HUDEP-2 (cell line): Measurements from ENCODE around the gene CDK4.

Experiments
- DNase-seq, 76 experiments: peaks; one replicate each; lab custom pipeline; 2025; ENCODE audit not compliant: unreplicated experiment in 76 of 76; lab: John Stamatoyannopoulos, UW

Gene CDK4

DNA sequence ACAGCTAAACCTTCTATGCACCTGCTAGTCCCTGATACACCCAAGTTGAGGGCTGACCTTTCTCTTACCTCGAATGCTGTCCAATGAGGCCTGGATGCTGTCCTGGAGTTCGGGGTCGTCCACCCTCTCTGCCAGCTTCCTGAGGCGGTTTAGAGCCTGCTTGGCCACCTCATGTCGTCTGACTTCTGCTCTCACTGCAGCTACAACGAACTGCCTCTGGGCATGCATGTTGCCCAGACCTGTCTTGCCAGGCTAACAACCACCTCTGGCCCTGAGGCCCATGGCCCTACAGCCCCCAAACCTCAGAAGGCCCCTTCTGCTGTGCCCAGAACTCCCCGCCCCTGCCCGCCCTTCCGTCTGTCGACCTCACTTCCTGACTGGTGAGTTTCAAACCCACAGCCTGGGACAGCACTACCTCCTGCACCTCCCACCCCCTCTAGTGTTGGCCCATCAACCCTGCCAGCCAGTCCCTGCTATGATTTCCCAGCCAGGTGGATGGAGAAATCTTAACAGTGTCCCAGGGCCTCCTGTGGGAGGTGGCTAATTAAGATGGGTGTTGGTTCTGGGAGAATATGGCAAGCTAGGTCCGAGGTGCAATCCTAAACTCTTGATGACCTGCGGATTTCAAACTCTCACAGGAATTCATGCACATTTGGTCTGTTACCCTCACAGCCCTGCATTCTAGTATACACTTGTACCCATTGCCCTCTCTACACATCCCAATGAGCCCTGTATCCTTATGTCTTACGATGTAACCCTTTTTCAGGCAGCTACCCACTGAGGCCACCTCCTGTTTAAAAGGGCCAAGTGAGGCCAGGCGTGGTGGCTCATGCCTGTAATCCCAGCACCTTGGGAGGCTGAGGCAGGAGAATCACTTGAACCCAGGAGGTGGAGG, 10.0 kb downstream of the CDK4 start:
- DNase-seq, result peak in 46 of 76 experiments; percentile 5 to 68 (median 36)

DNA sequence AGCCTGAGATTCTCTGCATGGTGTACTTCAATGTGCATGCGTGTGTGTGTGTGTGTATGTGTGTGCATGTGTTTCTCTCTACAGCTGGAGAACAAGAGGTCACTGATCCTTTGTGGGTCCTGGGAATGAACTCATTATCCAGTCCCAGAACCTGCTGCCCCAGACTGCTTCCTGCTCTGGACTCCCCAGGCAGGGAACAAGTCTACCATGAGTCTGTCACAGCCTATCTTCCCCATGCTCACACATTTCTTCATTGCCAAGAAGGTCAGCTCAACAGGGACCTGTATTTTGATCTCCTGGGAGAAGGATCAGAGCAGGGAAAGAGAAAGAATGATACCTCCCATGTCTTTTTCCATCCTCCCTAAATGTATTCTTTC, 10.7 kb downstream of the CDK4 start:
- DNase-seq, result peak in 1 of 76 experiments; percentile 7

DNA sequence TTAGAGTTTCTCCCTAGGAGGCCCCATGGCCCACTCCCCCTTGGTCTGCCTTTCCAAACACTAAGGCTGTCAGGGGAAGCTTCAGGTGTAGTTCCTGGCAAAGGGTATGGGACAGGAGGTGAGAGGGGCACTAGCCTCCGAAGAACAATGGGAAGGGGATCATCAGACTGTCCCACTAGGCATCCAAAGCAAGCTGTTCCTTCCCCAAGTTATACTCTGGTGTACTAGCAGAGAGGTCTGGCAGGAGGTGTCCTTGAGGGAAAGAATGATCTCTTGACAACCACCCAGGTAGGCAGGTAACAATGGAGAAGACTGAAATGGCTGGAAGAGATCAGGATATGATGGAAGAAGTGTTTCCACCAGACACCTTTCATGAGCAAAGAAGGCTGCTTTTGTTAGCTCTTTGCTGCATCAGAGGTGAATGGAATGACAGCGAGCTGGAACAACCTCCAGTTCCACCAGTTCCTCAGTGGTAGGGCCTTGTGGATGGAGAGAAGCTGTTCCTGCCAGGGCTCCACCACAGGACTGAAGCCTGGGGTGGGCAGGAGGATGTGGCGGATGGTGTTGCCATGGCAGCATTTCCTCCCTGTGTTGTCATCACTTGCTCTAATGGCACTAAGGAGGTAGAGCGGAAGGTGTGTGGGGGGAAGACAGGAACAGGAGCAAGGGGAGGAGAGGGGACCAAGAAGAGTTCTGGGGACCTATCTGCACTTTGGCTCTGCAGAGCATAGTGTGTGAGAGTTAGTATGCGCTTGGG, 11.3 kb downstream of the CDK4 start:
- no peak for DNase-seq

DNA sequence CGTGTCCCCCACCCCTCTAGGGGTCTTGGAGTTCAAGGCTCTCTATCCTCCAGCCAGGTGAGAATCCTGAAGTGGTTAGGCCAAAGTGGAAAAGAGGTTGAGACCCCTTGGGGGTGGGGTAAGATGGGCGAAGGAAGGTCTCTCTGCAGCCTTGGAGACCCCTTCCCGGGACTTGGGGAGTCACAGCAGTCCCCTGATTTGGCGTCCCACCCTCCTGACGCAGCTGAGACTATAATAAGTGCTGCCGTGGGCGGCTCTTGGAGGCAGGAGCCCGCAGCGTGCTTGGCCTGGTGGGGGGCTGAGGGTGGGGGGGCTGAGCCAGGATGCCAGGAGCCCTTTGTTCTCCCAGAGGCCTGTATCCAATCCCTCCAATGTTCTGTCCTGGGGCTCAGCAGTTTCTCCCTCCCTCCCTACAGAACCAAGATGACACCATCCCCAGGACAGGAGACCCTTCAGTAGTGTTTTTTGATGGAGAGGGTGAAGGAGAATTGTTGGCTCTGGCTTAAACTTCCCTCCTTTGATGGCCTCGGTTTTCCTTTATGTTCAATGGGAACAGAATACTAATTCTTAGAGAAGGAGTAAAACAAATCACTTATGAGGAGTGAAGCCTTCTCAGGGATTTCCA, 12.1 kb downstream of the CDK4 start:
- no peak for DNase-seq

DNA sequence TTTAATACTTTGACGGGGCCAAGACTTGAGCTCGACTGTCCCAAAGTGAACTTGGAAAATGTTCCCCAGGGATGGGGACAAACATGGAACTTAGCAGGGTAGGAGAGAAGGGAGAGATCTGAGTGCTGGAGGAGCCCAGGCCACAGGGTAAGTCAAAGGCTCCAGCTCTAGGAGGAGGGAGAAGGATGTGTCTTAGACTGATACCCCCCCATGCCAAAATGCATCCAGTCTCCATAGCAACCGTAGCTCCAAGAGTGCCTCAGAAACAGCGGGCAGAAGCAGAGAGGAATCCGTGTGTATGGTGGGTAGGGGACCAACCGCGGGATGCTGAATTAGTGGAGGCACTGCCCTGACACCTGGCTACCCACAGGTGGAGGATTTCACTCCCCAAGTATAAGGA, 12.7 kb downstream of the CDK4 start:
- DNase-seq, result no peak

DNA sequence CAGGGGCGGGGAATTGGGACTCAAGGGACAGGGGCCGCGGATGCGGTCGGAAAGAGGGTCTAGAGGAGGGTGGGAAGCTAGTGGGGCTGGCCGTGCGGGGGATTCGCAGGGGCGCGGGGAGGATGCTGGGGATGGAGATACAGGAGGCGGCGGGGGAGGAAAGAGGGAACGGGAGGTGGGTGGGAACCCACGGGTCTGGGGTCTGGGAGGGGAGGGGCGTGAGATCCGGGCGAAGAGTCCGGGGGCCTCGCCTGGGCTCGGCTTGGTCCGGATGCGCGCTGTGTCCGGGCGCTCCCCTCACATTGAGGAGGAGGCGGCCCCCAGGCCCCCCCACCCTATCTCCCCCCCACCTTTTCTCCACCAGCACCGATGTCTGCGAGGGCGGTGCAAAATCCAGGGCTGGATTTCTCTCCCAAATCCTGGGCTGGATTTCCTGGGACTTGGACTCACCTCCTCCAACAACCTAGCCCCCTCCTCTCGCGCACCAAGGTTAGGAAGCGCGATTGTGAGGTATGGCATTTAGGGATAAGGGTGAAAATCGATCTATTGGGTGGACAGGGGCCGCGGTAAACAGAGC, 13.4 kb downstream of the CDK4 start, which contains the start of gene AGAP2:
TSS of gene AGAP2 (minus strand) at position 82 of the 577 bp plus-strand sequence. CDS start 496 bp downstream, outside the sequence.
- DNase-seq, result no peak

DNA sequence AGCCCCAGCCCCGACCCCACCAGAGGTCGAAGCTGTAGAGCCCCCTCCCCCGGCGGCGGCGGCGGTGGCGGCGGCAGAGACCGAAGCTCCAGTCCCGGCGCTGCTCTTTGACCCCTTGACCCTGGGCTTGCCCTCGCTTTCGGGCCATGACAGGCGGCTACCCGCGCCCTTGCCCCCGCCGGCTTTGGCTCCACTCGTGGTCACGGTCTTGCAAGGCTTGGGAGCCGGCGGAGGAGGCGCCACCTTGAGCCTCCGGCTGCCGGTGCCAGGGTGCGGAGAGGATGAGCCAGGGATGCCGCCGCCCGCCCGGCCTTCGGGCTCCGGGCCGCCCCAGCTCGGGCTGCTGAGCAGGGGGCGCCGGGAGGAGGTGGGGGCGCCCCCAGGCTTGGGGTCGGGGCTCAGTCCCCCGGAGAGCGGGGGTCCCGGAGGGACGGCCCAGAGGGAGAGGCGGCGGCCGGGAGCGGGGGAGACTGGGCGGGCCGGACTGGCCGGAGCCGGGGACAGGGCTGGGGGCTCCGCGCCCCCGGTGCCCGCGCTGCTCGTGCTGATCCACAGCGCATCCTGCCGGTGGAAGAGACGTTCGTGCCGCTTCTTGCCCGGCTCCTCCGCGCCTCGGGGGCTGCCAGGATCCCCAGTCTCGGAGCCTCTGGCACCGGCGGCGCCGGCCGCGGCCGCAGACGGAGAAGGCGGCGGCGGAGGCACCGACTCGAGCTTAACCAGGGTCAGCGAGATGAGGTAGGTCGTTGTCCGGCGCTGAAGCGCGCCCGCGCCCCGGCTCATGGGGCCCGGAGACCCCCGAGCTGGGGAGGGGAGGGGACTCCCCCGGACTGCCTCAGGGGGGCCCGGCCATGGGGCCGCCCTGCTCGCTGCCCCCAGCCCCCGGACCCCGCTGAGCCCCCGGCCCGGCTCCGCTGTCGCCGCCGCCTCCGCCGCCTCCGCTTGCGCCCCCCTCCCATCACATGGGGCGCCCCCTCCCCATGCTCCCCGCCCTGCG, 14.3 kb downstream of the CDK4 start:
- no peak for DNase-seq

DNA sequence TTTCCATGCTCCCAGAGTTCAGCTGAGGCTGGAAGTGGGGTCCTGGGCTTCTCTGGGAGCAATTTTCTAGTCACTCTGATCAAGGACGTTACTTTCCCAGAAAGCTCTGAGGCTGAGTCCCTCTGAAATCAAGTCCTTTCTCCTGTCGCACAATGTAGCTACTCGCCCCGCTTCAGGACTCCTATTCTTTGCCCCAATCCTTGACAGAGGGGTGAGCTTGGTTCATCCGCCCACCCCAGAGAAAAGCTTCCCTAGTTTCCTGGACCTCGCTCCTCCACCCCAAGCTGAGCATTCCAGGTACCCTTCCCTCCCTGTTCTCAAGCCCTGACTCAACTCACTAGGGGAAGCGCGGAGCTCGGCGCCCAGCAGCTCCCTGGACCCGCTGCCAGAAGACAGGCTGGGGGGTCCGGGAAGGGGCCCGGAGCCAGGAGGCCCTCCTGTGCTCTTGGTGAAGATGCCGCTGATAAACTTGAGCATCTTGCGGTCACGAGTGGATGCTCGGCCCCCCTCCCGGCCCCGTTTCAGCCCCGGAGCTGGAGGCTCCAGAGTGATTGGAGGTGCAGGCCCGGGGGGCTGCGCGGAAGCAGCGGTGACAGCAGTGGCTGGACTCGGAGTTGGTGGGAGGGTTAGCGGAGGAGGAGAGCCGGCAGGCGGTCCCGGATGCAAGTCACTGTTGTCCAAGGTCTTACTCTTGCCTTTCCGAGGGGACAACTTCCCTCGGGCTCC, 15.2 kb downstream of the CDK4 start:
- DNase-seq, result no peak

DNA sequence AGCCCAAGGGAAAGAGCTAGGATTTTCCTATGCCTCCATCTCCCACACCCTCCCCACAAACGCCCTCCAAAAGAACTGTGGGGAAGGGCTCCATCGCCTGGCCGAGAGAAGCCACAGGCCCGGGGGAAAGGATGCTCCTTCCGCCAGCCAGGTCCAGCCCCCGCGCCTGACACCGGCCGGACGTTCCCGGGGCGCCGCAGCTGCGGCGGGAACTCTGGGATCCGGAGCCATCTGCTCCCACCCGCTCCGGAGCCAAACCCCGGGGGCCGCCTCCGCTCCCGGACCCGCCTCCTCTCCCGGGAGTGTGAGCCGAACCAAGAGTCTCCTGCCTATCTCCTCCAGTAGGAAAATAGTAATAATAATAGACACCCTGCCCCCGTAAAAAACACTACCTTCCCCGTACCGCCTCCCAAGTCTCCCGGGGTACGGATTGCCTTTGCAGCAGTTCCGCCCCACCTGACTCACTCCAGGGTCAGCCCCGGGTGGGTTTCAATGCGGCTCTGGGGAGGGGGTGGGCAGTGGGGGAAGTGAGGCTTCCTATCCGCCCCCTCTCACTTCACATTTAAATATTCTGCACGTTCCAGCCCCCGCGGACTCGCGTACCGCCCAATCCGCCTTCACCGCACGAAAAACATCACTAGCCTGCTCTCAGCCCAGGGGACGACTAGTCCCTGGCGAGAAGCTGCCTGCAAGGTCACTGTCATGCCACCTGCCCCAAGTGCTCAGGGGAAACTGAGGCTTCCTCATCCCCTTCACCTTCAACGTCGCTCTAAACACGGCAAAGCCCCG, 16.0 kb downstream of the CDK4 start:
- DNase-seq, result no peak

DNA sequence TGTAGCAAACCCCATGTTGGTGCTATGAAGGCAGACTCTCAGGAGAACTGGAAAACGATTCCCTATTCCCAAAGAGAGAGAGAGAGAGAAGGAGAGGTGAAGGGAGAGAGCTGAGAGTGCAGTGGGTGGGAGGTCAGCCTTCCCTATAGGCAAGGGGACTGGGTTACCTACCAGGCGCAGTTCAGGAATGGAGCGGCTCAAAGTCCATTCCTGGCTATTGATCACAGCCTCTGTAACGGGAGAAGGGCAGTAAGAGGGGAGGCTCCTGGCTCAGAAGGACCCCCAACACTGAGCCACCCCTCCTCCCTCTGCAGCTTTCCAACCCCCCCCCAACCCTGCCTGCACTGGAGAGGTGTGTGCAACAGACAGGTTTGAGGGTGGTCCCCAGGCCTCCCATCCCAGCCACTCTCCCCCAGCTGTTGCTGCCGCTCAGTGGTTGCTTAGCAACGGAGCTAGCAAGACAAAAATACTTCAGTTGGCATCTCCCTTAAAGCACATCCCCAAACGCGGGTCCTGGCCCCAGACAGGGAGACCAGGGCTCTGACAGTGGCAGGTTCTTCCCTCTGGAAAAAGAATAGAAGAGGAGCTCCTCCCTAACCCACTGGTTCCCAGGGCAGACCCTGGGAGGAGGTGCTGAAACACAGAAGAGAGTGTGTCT, 16.8 kb downstream of the CDK4 start:
- DNase-seq, result no peak

DNA sequence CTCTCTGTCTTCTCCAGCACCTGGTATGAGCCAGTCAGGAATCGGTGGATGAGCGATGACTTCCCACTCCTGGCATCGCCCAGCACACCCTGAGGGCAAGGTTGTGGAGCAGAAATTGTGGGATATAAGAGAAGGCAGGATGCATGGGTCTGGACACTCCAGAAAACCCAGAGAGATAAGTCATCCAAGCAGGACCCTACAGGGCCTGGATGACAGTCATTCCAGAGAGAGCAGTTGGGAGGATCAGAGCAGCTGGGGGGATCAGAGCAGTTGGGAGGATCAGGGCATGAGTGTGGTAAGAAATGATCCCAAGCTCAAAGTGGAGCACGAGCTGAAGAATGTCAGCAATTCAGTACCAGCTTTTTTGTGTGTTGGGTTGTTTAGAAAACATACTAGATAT, 17.5 kb downstream of the CDK4 start:
- DNase-seq, result no peak

DNA sequence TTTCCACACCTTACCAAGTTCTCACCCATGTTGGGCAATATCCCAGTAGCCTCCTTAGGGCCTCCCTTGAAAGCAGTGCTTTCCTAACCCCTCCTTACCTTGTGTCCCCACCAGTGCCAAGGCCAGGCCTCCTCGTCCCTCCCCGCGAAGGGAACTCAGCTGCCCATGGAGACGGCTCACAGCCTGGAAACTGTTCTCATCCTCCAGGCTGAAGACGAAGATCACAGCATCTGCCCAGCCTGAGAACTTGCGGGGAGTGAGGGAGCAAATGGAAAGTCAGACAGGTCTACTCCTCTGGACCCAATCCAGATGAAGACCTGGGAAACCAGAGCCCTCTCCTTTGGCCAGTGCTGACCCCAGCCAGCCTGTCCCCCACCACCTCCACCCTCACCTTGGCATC, 18.2 kb downstream of the CDK4 start:
- no peak for DNase-seq

DNA sequence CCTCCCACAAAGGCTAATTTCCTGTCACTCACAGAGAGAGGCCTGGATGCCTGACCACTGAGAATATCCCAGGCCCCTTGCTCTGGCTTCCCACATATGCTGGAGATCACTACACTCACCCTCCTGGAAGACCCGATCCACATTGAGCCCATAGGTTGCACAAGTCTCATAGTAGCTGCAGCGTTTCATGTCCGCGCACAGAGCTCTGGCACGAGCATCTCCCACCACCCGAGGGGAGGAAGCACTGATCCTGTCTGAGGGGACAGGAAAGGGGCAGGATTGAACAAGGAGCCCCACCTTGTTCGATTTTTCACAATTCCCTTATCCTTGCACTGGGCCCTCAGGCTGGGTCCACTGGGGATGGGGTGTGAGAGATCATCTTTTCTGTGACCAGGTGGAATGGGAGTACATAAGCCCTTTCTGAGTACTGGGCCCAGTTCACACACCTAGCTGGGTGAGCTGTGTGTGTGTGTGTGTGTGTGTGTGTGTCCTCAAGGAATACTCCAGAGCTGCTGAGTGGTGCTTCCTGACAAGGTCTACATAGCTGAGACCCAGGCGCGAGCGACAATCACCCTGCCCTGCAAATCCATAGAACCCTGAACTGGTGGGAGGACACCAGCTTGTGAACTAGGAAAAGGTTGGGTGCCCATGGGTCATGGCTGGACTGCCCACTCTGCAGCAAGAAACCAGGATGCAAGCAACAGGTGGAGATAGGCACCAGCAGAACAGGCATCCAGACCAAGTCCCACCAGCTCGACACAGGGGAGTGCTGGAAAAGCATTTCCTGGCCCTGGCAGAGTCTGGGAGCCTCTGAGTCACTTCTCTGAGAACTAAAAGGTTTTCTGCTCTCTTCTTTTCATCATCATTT, 19.1 kb downstream of the CDK4 start:
- DNase-seq, result no peak

DNA sequence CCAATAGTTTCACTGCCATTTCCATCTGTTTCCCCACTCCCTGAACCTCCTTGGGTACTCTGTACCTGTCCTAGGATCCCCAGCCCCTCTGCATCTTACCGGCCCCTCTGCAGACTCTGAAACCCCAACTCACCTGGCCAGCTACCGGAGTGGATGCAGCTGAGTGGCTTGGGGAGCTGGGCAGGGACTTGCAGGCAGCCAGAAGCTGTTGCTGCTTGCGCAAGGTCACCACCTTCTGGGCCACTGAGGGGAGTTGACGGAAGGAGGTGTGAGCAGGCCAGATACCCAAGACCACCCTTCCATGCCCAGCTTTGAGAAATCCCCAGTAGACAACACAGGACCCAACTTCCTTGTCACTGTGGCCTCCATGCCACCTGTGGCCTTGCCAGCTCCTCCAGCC, 19.8 kb downstream of the CDK4 start:
- no peak for DNase-seq

DNA sequence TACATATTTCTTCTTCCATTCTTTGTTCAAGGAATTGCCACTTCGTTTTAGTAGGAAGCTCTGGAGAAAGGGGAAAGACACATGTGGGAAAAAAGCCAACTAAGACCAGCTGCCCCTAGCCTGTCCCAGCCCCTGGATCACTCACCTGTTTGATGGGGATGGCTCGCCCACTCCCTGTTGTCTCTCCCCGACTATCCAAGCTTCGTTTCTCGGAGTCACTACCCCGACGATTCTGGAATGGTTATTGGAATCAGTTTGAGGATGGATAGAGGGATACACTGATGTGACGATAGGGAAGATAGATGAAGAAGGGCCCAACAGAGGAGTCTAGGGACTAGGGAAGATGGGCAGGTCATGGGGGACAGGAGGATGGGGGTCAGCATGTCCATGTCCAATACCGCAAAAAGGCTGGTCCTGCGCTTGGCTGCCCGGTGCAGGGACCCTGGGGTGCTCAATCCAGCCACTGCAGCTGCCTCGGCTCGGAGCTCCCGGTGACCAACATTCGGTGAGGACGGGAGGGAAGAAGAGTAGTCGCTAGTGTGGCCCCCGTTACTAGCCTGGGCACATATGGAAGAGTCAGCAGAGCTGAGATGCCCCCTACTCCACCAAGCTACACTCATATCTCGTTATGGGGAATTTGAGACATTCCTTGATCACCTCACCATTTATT, 20.6 kb downstream of the CDK4 start:
- DNase-seq, result no peak

DNA sequence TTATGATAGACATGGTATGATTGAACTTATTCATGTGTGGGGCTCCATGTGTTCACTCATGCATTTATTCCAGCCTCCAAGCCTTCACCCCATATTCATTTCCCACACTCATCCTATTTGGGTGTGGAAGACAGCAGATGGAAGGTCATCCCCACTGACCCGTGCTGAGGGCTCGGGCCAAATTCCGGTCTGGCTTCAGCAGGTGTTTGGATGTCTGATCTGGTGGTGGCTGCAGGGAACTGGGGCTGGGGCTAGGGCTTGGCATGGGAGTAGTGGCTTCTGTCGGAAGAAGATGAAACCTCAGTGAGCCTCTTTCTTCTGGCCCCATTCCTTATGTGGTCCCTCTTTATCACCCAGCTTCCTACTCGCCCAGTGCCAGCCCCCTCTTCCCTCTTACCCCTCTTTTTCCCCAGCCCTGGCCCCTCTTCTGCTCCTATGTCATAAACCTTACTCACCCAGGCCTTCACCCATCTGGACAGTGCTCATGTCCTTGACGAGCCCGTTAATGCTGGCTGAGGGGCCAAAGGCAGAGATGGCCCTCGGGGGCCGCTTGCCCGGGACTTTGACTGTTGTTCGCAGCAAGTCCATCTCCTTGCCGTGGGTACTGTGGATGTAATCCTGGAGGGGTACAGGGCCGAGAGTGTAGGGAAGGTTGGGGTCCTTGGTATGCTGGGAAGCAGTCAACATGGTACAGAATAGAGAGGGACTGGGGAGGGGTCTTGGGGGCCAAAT, 21.6 kb downstream of the CDK4 start:
- no peak for DNase-seq
